ENCODE results near the gene PRDM16.
"Not testable (repeated sequence)": the region's sequence is repeated elsewhere in the genome, so short reads cannot be mapped to it uniquely, and the experiment has no call there.

Gene PRDM16

GRCh38 chr1:3236955-3237354 is 168.0 kb downstream of the PRDM16 start:
- DNase-seq, result no peak

DNA sequence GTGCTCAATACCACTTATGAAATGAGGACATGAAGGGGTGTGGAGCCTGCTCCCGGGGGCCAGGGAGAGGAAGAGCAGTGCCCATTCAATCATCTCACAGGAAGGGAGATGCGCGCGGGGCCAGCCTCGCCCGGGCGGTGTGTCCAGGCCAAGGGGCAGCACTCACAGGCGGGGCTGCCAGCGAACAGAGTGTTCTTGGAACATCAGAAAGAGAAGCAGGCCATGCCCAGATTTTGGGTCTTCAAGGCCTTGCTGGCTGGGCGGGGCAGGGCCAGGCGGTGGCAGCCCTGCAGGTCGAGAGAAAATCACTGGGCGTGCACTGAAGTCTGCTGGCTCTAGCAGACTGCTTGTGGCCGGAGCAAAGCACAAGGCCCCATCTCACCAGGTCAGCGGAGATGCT is 168.6 kb downstream of the PRDM16 start:
- no peak for DNase-seq

GRCh38 chr1:3237994-3238702 is 169.1 kb downstream of the PRDM16 start:
- DNase-seq, result no peak

- DNase-seq, result no peak
Measured at GRCh38 chr1:3238703-3239278, 169.8 kb downstream of the PRDM16 start.

- not testable (repeated sequence) for DNase-seq
Measured at GRCh38 chr1:3239991-3240390, 171.0 kb downstream of the PRDM16 start.

- DNase-seq, result no peak
Measured at GRCh38 chr1:3240524-3241235, 171.7 kb downstream of the PRDM16 start.

GRCh38 chr1:3241236-3241550 is 172.2 kb downstream of the PRDM16 start:
- DNase-seq, result no peak

- no peak for DNase-seq
Measured at GRCh38 chr1:3241673-3242407, 172.8 kb downstream of the PRDM16 start.

DNA sequence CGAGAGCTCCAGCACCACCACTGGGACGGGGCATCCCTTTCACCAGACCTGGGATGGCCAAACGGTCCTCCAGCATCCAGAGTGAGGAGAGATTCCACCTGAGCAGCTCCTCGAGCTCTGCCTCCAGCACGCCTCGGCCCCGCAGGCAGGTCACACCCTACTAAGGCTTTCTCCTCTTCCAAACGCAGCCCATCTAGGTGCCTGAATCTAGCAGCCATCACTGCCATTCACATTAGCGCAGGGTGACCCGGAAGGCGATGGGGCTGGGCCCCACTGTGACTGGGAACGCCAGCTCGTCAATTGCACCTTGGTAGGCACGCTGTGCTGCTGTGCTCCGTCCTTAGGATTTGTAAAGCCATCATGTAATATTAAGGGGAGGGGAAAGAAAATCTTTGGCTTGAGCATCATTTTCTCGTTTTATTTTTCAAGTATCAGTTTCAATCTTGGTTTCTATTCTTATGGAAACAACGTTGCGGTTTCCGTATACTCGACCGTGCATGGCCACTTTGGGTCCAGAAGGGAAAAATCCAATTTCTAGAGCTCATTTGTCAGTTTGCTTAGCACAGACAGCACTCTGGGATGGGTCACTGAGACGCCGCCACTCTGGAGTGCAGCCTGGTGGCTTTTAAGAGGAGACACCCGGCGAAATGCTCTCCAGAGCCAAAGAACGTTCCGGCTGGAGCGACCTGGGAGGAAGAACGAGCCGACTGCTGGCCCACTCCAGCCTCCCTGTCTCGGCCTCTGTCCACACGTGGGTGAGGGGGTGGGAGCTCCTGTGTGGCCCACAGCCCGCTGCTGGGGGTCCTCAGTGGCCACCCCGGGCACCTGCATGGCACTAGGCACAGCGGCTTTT is 173.6 kb downstream of the PRDM16 start:
- DNase-seq, result no peak

GRCh38 chr1:3243304-3243703 is 174.3 kb downstream of the PRDM16 start:
- no peak for DNase-seq

- DNase-seq, result no peak
Measured at GRCh38 chr1:3244025-3244926, 175.3 kb downstream of the PRDM16 start.

DNA sequence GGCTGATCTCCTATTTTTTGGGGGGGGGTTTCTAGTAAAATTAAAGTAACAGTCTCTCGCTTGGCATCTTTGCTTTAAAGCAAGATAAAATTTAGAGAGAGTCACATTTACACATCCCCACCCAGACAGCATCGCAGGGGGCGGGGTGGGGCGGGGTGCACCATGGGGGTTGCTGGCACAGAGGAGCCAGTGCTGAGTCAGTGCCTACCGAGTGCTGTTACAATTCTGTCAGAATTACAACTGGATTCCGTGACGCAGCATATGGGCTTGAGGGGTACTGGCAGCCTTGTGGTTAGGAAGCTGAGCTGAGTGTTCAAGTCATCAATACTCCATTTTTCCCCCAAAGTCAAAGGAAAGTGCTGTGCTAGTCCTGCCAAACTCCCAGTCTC is 175.9 kb downstream of the PRDM16 start:
- peak; percentile 41 for DNase-seq

GRCh38 chr1:3245344-3245743 is 176.3 kb downstream of the PRDM16 start:
- DNase-seq, result no peak

DNA sequence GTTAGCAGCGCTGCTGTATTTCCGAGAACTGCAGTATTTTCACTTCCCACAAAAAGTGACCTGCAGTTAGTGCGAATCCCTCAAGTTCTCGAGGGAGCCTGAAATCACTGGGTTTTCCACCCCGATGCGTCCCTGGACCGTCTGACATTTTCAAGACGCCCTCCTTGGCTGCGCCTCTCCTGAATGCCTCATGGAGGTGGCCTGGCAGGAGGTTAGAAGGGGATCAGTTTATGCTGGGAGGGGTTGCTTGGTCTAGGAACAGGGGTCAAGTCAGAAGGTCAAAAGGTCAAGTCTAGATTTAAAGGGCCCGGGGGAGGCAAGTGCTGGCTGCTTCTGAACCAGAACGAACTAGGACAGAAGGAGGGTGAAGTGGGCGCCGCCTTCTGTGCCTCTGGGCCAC is 176.8 kb downstream of the PRDM16 start:
- no peak for DNase-seq

- no peak for DNase-seq
Measured at GRCh38 chr1:3246251-3246650, 177.2 kb downstream of the PRDM16 start.

- DNase-seq, result no peak
Measured at GRCh38 chr1:3247521-3248121, 178.6 kb downstream of the PRDM16 start.

- DNase-seq, result no peak
Measured at GRCh38 chr1:3248155-3249141, 179.4 kb downstream of the PRDM16 start.

DNA sequence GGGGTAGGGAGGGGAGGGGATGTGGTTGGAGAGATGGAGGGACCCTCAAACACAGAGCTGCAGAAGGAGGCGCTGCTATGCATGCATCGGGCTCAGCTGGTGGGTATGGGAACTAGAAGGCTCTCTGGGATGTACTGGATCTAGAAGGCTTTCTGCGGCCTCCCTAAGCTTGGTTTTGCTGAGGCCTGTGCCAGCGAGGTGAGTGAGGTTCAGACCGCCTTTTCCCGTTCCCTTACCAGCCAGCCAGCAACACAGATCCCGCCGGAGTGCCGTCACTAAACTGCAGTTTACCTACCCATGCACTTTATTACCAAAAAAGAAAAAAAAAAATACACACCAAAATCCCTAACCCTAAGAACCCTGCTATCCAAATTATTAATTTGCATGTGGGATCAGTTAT is 180.2 kb downstream of the PRDM16 start:
- DNase-seq, result no peak

DNA sequence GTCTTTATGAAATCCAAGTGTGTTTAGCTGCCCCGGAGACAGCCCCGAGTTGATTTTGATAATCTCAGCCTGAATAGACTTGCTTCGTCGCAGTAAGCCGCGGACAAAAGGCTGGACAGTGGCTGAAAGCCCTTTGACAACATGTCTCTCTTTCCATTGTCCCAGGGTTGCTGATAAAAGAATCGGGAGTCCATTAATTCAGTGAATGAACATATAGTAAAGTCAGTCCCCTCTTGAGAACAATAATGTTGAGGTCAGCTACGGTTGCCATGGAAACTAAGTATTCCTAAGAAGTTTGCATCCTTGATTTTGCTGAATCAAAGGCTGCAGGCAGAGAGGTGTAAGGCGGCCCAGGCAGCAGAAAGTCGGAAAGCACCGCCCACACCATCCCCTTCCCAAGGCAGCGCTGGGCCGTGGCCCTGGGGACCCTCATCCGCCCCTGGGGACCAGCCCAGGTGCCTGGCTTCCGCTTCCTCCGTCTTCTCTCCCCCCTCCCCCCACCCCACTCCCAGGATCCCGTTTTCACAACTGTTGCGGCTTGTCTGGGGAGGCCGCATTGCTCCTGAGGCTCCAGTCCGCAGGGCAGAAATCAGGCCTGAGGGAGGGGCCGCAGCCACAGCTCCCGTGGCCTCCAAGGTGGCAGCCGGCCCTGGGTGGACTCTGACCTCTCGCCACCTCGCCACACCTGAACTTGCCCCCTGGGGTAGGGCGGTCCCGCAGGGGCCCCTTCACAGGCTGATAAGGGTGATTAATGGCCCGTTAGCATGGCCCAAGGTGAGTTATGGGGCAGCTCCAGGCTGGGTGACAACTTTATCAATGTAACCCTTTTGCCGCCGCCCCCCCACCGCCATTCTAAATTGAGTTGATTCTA is 180.9 kb downstream of the PRDM16 start:
- peak; percentile 5 for DNase-seq
